Stimulated activated CD4-positive, alpha-beta T cell treated with anti-CD3 and anti-CD28 coated beads, Interleukin-4, amount 100 ng/mL, for 4 hours (primary cell): ENCODE measurements around the gene PLSCR1.

Experiments
- DNase-seq, 2 experiments: peaks; one replicate each; pipeline ENCODE4 v3.0.0-alpha.2; 2020

Gene PLSCR1

GRCh38 chr3:146544002-146544928, at the start of gene PLSCR1:
Gene PLSCR1, minus strand, starts transcription at chr3:146544607. Its CDS starts 8,055 bp downstream, at chr3:146536552.
- peak; percentile 62 to 85 for DNase-seq

GRCh38 chr3:146593776-146594175, 49.4 kb upstream of the PLSCR1 start:
- no peak for DNase-seq

GRCh38 chr3:146590521-146590920, 46.1 kb upstream of the PLSCR1 start:
- no peak for DNase-seq

GRCh38 chr3:146589899-146590508, 45.6 kb upstream of the PLSCR1 start:
- no peak for DNase-seq

GRCh38 chr3:146585156-146585555, 40.7 kb upstream of the PLSCR1 start:
- DNase-seq = no peak

- DNase-seq = no peak
Observed at GRCh38 chr3:146581951-146582467, 37.6 kb upstream of the PLSCR1 start.

- DNase-seq = no peak
Observed at GRCh38 chr3:146581080-146581601, 36.7 kb upstream of the PLSCR1 start.

GRCh38 chr3:146577662-146578061, 33.3 kb upstream of the PLSCR1 start:
- peak in 1 of 2 experiments; percentile 9 for DNase-seq

- no peak for DNase-seq
Observed at GRCh38 chr3:146575636-146576035, 31.2 kb upstream of the PLSCR1 start.

- no peak for DNase-seq
Observed at GRCh38 chr3:146574173-146574572, 29.8 kb upstream of the PLSCR1 start.

- DNase-seq = no peak
Observed at GRCh38 chr3:146569314-146569713, 24.9 kb upstream of the PLSCR1 start.

GRCh38 chr3:146566138-146566537, 21.7 kb upstream of the PLSCR1 start:
- no peak for DNase-seq

- DNase-seq = no peak
Observed at GRCh38 chr3:146561879-146562278, 17.5 kb upstream of the PLSCR1 start.

- no peak for DNase-seq
Observed at GRCh38 chr3:146561463-146561862, 17.1 kb upstream of the PLSCR1 start.

- no peak for DNase-seq
Observed at GRCh38 chr3:146560678-146561077, 16.3 kb upstream of the PLSCR1 start.

GRCh38 chr3:146559388-146559787, 15.0 kb upstream of the PLSCR1 start:
- DNase-seq = no peak

- no peak for DNase-seq
Observed at GRCh38 chr3:146558781-146559180, 14.4 kb upstream of the PLSCR1 start.

- DNase-seq = no peak
Observed at GRCh38 chr3:146557745-146558144, 13.3 kb upstream of the PLSCR1 start.

- no peak for DNase-seq
Observed at GRCh38 chr3:146555311-146555710, 10.9 kb upstream of the PLSCR1 start.

- no peak for DNase-seq
Observed at GRCh38 chr3:146554151-146554760, 9.8 kb upstream of the PLSCR1 start.

GRCh38 chr3:146550743-146551510, 6.5 kb upstream of the PLSCR1 start:
- DNase-seq = no peak

- DNase-seq = no peak
Observed at GRCh38 chr3:146550070-146550615, 5.7 kb upstream of the PLSCR1 start.
